ENCODE results near the gene SNAPC1.
"Not testable (repeated sequence)": the region's sequence is repeated elsewhere in the genome, so short reads cannot be mapped to it uniquely, and the experiment has no call there.

- not testable (repeated sequence) for TF ChIP-seq CTCF (conservative IDR thresholded peaks at IDR 0.05 in 1 of 2, IDR thresholded peaks at IDR 0.05 in 1 of 2; ENCODE audit: low read depth in 1 of 2, low read length in 2 of 2); EZH2 (IDR thresholded peaks at IDR 0.05; ENCODE audit: low read length, missing control alignments)
These were observed 15.9 kb upstream of the SNAPC1 start for GRCh38 chr14:61746346-61746745.

All from fibroblast of lung (primary cell).